ENCODE data around the gene CYCS. TPM values are rescaled to one million over a fixed set of nuclear protein-coding genes. Genes with fewer than 3 reads are reported as not detected.

CYCS gene
- total and polyA plus RNA-seq, 10 of the 15 experiments (the other 5 are each of a cell fraction or from before 2014, with no cell fraction given) = 113 to 952 (median 356) TPM

DNA sequence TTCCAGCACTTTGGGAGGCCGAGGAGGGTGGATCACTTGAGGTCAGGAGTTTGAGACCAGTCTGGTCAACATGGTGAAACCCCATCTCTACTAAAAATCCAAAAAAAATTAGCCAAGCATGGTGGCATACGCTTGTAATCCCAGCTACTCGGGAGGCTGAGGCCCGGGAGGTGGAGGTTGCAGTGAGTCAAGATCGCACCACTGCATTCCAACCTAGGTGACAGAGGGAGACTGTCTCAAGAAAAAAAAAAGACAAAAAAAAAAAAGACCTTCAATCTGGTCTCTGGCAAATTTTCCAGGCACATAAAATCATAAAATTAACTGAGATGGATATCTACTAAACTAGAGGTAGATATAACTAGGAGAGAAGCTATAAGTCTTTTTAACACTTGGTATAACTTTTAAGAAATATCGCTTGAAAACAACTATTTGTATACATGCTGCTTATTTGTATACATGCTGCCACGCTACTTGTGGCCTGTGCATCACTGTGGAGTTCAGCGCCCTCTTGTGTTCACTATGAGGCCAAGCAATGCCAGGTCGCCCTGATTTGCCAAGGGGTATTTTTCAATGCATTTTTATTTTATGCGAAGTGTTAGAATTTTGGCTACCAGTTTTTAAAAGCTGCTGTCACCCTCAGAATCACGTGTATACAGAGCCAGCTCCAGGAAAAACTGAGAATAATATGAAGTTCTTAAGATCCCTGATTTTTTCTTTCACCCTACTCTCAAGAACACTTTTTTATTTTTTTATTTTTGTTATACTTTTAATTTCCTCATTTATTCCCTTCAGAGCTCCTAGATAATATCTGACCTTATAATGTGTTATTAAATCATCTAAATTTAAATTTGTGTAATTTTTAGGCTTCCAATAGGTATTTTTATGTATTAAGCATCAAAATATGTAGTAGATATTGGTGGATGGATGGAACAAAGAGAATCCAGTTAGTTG lies 26.7 kb downstream of the CYCS start:
- RAD21 ChIA-PET (ENCODE audit: unreplicated experiment) = interaction anchor here (0.9 to 9.8 kb wide), 9 partner anchors 19 to 285 kb away, joined by 3 to 120 read pairs (median 4); partner anchors contain the start of gene CYCS
- Histone ChIP-seq H3K9ac (ENCODE audit: control insufficient read depth, insufficient read depth, low read length) (no peak overlapping the region), H3K9me3 (replicated peaks; ENCODE audit: control insufficient read depth, insufficient read depth, low read length) (no peaks in the 10 kb centered on the region), H4K20me1 (ENCODE audit: control insufficient read depth, insufficient read depth) (no peaks in the 10 kb centered on the region), H3K27me3 (replicated peaks in 1 of 2; ENCODE audit: control insufficient read depth in 2 of 2, insufficient read depth in 2 of 2, low read length in 1 of 2) (no peaks in the 10 kb centered on the region), H3K4me1 (ENCODE audit: control insufficient read depth, insufficient read depth, low read length) (peaks cover 2% of the 10 kb centered on the region), H3K79me2 (ENCODE audit: control insufficient read depth, insufficient read depth, low read length) (no peaks in the 10 kb centered on the region), H3K27ac (ENCODE audit: control insufficient read depth, insufficient read depth) (no peak overlapping the region), H3K36me3 (ENCODE audit: control insufficient read depth in 2 of 2, insufficient read depth in 2 of 2, low read length in 1 of 2) (no peaks in the 10 kb centered on the region), H2AFZ (ENCODE audit: control insufficient read depth, low read depth, low read length) (no peak overlapping the region; the same call in 1 of the 2 replicates), H3K4me2 (ENCODE audit: control insufficient read depth, insufficient read depth) (no peak overlapping the region), H3K4me3 (no peak overlapping the region)
- SMC1A ChIA-PET (ENCODE audit: uncharacterized antibody, unreplicated experiment) = interaction anchor here (0.7 to 4.6 kb wide), 31 partner anchors 8 to 1372 kb away, joined by 3 to 34 read pairs (median 4); partner anchors contain the start of gene CYCS
- in situ Hi-C loops (cut with MboI) = loop anchor here (10.0 kb wide), 1 partner anchor 694 kb away; no protein-coding TSS in a partner anchor
- ATAC-seq (peak; percentile 79), FAIRE-seq (no peak), DNase-seq (ENCODE audit: low read depth, low spot score) (no peak)
- intact Hi-C loops (cut with micrococcal nuclease; ENCODE audit: unreplicated experiment) = loop anchor here (1.0 to 10.0 kb wide), 3 partner anchors 62 to 694 kb away; no protein-coding TSS in a partner anchor
- BruUV-seq (replicated peaks) = no TSS peak
- POLR2A ChIA-PET = interaction anchor here (0.7 to 1.9 kb wide), 3 partner anchors 19 to 172 kb away, joined by 4 to 5 read pairs (median 5); partner anchors contain the start of gene CYCS
- WGBS (ENCODE audit: insufficient coverage, insufficient replicate concordance, low lambda C conversion rate, missing lambda C conversion rate) = 16% methylated on average over 11 of the region's 11 CpGs
- CTCF ChIA-PET = interaction anchor here (0.6 to 6.9 kb wide), 69 partner anchors 7 to 1421 kb away, joined by 3 to 78 read pairs (median 4); partner anchors contain the start of gene CYCS
- TF ChIP-seq MYC (IDR thresholded peaks at IDR 0.05; ENCODE audit: insufficient read depth, insufficient read length, insufficient replicate concordance, low read length, severe bottlenecking) (no peak), ZNF24 (IDR thresholded peaks at IDR 0.05) (no peak), RUNX3 (IDR thresholded peaks at IDR 0.05; ENCODE audit: low read length) (peak; percentile 31; the same call in 1 of the 2 replicates), CHD1 (IDR thresholded peaks at IDR 0.05; ENCODE audit: low read depth, low read length) (no peak), WRNIP1 (IDR thresholded peaks at IDR 0.05; ENCODE audit: borderline replicate concordance, low read depth, low read length) (no peak), EED (IDR thresholded peaks at IDR 0.05; ENCODE audit: low read depth) (no peak), SMC3 (IDR thresholded peaks at IDR 0.05; ENCODE audit: borderline replicate concordance, low read length) (peak; percentile 63; the same call in 1 of the 2 replicates), FOXM1 (IDR thresholded peaks at IDR 0.05; ENCODE audit: low read depth, low read length) (no peak), YY1 (IDR thresholded peaks at IDR 0.05; ENCODE audit: low read depth, low read length) (peak; percentile 27; the same call in 1 of the 2 replicates)
- TF ChIP-seq, protein P1, sequence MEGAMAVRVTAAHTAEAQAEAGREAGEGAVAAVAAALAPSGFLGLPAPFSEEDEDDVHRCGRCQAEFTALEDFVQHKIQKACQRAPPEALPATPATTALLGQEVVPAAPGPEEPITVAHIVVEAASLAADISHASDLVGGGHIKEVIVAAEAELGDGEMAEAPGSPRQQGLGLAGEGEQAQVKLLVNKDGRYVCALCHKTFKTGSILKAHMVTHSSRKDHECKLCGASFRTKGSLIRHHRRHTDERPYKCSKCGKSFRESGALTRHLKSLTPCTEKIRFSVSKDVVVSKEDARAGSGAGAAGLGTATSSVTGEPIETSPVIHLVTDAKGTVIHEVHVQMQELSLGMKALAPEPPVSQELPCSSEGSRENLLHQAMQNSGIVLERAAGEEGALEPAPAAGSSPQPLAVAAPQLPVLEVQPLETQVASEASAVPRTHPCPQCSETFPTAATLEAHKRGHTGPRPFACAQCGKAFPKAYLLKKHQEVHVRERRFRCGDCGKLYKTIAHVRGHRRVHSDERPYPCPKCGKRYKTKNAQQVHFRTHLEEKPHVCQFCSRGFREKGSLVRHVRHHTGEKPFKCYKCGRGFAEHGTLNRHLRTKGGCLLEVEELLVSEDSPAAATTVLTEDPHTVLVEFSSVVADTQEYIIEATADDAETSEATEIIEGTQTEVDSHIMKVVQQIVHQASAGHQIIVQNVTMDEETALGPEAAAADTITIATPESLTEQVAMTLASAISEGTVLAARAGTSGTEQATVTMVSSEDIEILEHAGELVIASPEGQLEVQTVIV (IDR thresholded peaks at IDR 0.05; ENCODE audit: borderline replicate concordance, partially characterized antibody) = no peak
- TF ChIP-seq, protein P2, sequence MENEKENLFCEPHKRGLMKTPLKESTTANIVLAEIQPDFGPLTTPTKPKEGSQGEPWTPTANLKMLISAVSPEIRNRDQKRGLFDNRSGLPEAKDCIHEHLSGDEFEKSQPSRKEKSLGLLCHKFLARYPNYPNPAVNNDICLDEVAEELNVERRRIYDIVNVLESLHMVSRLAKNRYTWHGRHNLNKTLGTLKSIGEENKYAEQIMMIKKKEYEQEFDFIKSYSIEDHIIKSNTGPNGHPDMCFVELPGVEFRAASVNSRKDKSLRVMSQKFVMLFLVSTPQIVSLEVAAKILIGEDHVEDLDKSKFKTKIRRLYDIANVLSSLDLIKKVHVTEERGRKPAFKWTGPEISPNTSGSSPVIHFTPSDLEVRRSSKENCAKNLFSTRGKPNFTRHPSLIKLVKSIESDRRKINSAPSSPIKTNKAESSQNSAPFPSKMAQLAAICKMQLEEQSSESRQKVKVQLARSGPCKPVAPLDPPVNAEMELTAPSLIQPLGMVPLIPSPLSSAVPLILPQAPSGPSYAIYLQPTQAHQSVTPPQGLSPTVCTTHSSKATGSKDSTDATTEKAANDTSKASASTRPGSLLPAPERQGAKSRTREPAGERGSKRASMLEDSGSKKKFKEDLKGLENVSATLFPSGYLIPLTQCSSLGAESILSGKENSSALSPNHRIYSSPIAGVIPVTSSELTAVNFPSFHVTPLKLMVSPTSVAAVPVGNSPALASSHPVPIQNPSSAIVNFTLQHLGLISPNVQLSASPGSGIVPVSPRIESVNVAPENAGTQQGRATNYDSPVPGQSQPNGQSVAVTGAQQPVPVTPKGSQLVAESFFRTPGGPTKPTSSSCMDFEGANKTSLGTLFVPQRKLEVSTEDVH (IDR thresholded peaks at IDR 0.05; ENCODE audit: low read depth, partially characterized antibody) = no peak
- TF ChIP-seq, protein P3, sequence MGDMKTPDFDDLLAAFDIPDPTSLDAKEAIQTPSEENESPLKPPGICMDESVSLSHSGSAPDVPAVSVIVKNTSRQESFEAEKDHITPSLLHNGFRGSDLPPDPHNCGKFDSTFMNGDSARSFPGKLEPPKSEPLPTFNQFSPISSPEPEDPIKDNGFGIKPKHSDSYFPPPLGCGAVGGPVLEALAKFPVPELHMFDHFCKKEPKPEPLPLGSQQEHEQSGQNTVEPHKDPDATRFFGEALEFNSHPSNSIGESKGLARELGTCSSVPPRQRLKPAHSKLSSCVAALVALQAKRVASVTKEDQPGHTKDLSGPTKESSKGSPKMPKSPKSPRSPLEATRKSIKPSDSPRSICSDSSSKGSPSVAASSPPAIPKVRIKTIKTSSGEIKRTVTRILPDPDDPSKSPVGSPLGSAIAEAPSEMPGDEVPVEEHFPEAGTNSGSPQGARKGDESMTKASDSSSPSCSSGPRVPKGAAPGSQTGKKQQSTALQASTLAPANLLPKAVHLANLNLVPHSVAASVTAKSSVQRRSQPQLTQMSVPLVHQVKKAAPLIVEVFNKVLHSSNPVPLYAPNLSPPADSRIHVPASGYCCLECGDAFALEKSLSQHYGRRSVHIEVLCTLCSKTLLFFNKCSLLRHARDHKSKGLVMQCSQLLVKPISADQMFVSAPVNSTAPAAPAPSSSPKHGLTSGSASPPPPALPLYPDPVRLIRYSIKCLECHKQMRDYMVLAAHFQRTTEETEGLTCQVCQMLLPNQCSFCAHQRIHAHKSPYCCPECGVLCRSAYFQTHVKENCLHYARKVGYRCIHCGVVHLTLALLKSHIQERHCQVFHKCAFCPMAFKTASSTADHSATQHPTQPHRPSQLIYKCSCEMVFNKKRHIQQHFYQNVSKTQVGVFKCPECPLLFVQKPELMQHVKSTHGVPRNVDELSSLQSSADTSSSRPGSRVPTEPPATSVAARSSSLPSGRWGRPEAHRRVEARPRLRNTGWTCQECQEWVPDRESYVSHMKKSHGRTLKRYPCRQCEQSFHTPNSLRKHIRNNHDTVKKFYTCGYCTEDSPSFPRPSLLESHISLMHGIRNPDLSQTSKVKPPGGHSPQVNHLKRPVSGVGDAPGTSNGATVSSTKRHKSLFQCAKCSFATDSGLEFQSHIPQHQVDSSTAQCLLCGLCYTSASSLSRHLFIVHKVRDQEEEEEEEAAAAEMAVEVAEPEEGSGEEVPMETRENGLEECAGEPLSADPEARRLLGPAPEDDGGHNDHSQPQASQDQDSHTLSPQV (IDR thresholded peaks at IDR 0.05) = no peak
